H1 (cell line): ENCODE results near the gene BCL11A. TPM values are rescaled to one million over a fixed set of nuclear protein-coding genes. Genes with fewer than 3 reads are reported as not detected.

Experiments used
- BCL11A ChIP-seq, 2 experiments: IDR thresholded peaks; one replicate each; pipeline ENCODE4 v1.6.1; 2011; ENCODE audit warnings: low read depth in 2 of 2, low read length in 2 of 2, mild to moderate bottlenecking in 2 of 2
- CHD2 ChIP-seq: IDR thresholded peaks from 2 replicates; pipeline ENCODE4 v1.6.1; 2012; ENCODE audit warnings: low read length, improper control_type of control experiment
- MAFK ChIP-seq: IDR thresholded peaks from 2 replicates; pipeline ENCODE4 v1.6.1; 2012; ENCODE audit warnings: low read depth, mild to moderate bottlenecking, improper control_type of control experiment, low read length
- TEAD4 ChIP-seq: IDR thresholded peaks from 2 replicates; pipeline ENCODE4 v1.6.1; 2012; ENCODE audit warnings: low read depth, low read length, inconsistent platforms, mixed read lengths
- polyA plus RNA-seq, 7 experiments: library from polyadenylated mRNA; depleted of rRNA in 3 of 7; stranded (reverse) in 5 of 7; unstranded in 2 of 7; fragments of >200 nt in 5 of 7; fragments of 200-250 nt in 2 of 7; gene quantifications; 1 replicate in 5 of 7; 2 replicates in 1 of 7; 4 replicates in 1 of 7; pipeline versions ENCODE4 v1.2.1 to v1.2.3, GENCODE V29; 2011 to 2013; ENCODE audit warnings: missing spikeins in 2 of 7, mixed read lengths in 2 of 7
- total RNA-seq: library from RNA; stranded (reverse); fragmentation: NEBNext Ultra II Directional; extraction: Animal tissue kit (Norgen Biotek cat#: 25700); gene quantifications from 2 replicates; pipeline ENCODE4 v1.2.1, GENCODE V29; 2021

BCL11A gene
- total and polyA plus RNA-seq, 2 of the 8 experiments (the other 6 are each of a cell fraction or from before 2014, with no cell fraction given), result 11.9 to 59.3 TPM

- TF ChIP-seq TEAD4, result no peak
- no peak for TF ChIP-seq MAFK
- TF ChIP-seq CHD2, result no peak
- TF ChIP-seq BCL11A (IDR thresholded peaks at IDR 0.05; ENCODE audit: low read depth in 2 of 2, low read length in 2 of 2), result no peak
- TF ChIP-seq, all 59 proteins: peak for 0
These were observed 48.1 kb downstream of the BCL11A start (continued) for GRCh38 chr2:60505240-60505879.
